B cell (primary cell): ENCODE measurements around the gene PLCL1. TPM values are rescaled to one million over a fixed set of nuclear protein-coding genes. Genes with fewer than 3 reads are reported as not detected.

Experiments used
- ATAC-seq: fragments of 200-7000 bp; cut with Tn5 transposase; one replicate; pipeline ENCODE4 v1.10.0; 2021; ENCODE audit warnings: low read depth, mild to moderate bottlenecking, moderate number of reproducible peaks, moderate library complexity
- CTCF ChIA-PET: fragments of 350-600 bp; sonication (Branson Sonifier 250); formaldehyde crosslinking; loops from one replicate; lab custom pipeline; 2021; ENCODE audit warnings: antibody characterized with exemption, inconsistent platforms; lab: Charles Lee
- POLR2A ChIA-PET: fragments of 350-600 bp; sonication (Branson Sonifier 250); formaldehyde crosslinking; loops from one replicate; lab custom pipeline; 2021; ENCODE audit warnings: antibody characterized with exemption; lab: Charles Lee
- DNase-seq: peaks from one replicate; pipeline ENCODE4 v3.0.0; 2013
- H2AFZ ChIP-seq: 2 replicates; pipeline ENCODE4 v1.6.1; 2012; ENCODE audit warnings: mild to moderate bottlenecking, low read depth, low read length; ENCODE audit not compliant: insufficient read depth, poor library complexity, severe bottlenecking
- H3K27ac ChIP-seq, 2 donors: 1 replicate in 1 of 2; 2 replicates in 1 of 2; pipeline ENCODE4 v1.5.1; 2012 to 2013; ENCODE audit warnings: low read length in 2 of 2, mild to moderate bottlenecking in 2 of 2, moderate library complexity in 1 of 2
- H3K27me3 ChIP-seq, 4 experiments: fragments of 200-600 bp in 1 of 4; sonication (generic) in 1 of 4; replicated peaks in 1 of 4; 1 replicate in 2 of 4; 2 replicates in 2 of 4; pipeline versions ENCODE4 v1.6.1 to v1.7.0; 2013 to 2016; ENCODE audit warnings: low read length in 3 of 4, mild to moderate bottlenecking in 2 of 4, mixed read lengths in 1 of 4, moderate library complexity in 1 of 4; ENCODE audit not compliant: insufficient read depth in 4 of 4, control insufficient read depth in 3 of 4; ENCODE audit errors: control extremely low read depth in 1 of 4
- H3K36me3 ChIP-seq, 2 experiments: replicated peaks in 1 of 2; 1 replicate in 1 of 2; 2 replicates in 1 of 2; pipeline versions ENCODE4 v1.6.1 to v1.7.1; 2013; ENCODE audit warnings: low read length in 1 of 2; ENCODE audit not compliant: insufficient read depth in 2 of 2, control insufficient read depth in 1 of 2; ENCODE audit errors: control extremely low read depth in 1 of 2, extremely low read depth in 1 of 2
- H3K4me1 ChIP-seq, 2 donors: fragments of 200-600 bp in 1 of 2; sonication (generic) in 1 of 2; 1 replicate in 1 of 2; 2 replicates in 1 of 2; pipeline versions ENCODE4 v1.5.1 to v1.6.1; 2013 to 2017; ENCODE audit warnings: low read length in 2 of 2; ENCODE audit not compliant: control insufficient read depth in 2 of 2, insufficient read depth in 2 of 2
- H3K4me2 ChIP-seq: replicated peaks from 2 replicates; pipeline ENCODE3; 2012; ENCODE audit warnings: mild to moderate bottlenecking, low read depth, low read length; ENCODE audit not compliant: poor library complexity, severe bottlenecking
- H3K4me3 ChIP-seq, 5 experiments: fragments of 200-600 bp in 1 of 5; sonication (generic) in 1 of 5; 1 replicate in 3 of 5; 2 replicates in 2 of 5; pipeline versions ENCODE4 v1.5.1 to v1.7.0; 2011 to 2016; ENCODE audit warnings: low read length in 4 of 5, mild to moderate bottlenecking in 4 of 5, low read depth in 2 of 5, control low read depth in 1 of 5, moderate library complexity in 1 of 5; ENCODE audit not compliant: insufficient read depth in 1 of 5; ENCODE audit errors: control extremely low read depth in 1 of 5, extremely low read depth in 1 of 5
- H3K79me2 ChIP-seq: fragments of 200-600 bp; sonication (generic); one replicate; pipeline ENCODE4 v1.6.0; 2016; ENCODE audit warnings: low read length; ENCODE audit not compliant: control insufficient read depth, insufficient read depth
- H3K9ac ChIP-seq: fragments of 200-600 bp; sonication (generic); 2 replicates; pipeline ENCODE4 v1.6.1; 2017; ENCODE audit warnings: mild to moderate bottlenecking, low read length, moderate library complexity
- H3K9me3 ChIP-seq, 3 donors: one replicate each; pipeline versions ENCODE4 v1.6.1 to v1.7.1; 2013; ENCODE audit warnings: low read length in 2 of 3; ENCODE audit not compliant: control insufficient read depth in 2 of 3, insufficient read depth in 1 of 3; ENCODE audit errors: control extremely low read depth in 1 of 3
- H4K20me1 ChIP-seq: 2 replicates; pipeline ENCODE4 v1.6.0; 2012; ENCODE audit warnings: mild to moderate bottlenecking, low read length; ENCODE audit not compliant: insufficient read depth, control insufficient read depth, poor library complexity, severe bottlenecking
- H3K27ac Mint-ChIP-seq: one replicate; pipeline ENCODE4 v1.8.0; 2021; ENCODE audit warnings: mixed read lengths
- H3K27me3 Mint-ChIP-seq: one replicate; pipeline ENCODE4 v1.8.0; 2021; ENCODE audit warnings: mixed read lengths
- H3K4me1 Mint-ChIP-seq: one replicate; pipeline ENCODE4 v1.8.0; 2021; ENCODE audit warnings: mixed read lengths
- H3K4me3 Mint-ChIP-seq: one replicate; pipeline ENCODE4 v1.8.0; 2021; ENCODE audit warnings: mixed read lengths
- H3K9me3 Mint-ChIP-seq: one replicate; pipeline ENCODE4 v1.8.0; 2022; ENCODE audit warnings: mixed read lengths; ENCODE audit not compliant: insufficient read depth
- EZH2 ChIP-seq: IDR thresholded peaks from 2 replicates; pipeline ENCODE4 v1.6.1; 2012; ENCODE audit warnings: borderline replicate concordance, low read depth, mild to moderate bottlenecking, moderate library complexity, low read length; ENCODE audit not compliant: insufficient read depth, poor library complexity, severe bottlenecking
- WGBS: methylation state at CpG from one replicate; pipeline ENCODE4 v1.1.5; 2013; ENCODE audit warnings: missing lambda C conversion rate; ENCODE audit not compliant: insufficient coverage; 5-methylcytosine and 5-hydroxymethylcytosine counted together
- intact Hi-C: fragments of 100-400 bp; cut with micrococcal nuclease; formaldehyde crosslinking; loops from one replicate; pipeline ENCODE4 v1.10.0; 2022
- polyA plus RNA-seq: library from polyadenylated mRNA; depleted of rRNA; stranded (reverse); fragments of >200 nt; gene quantifications from 2 replicates; pipeline ENCODE4 v1.2.3, GENCODE V29; 2012
- total RNA-seq, 2 donors: library from RNA; stranded (reverse); fragments of 120-200 nt in 1 of 2; gene quantifications; 1 replicate in 1 of 2; 2 replicates in 1 of 2; pipeline versions ENCODE4 v1.2.3 to v1.2.4, GENCODE V29; 2013 to 2022
- TF ChIP-seq, protein P1 (sequence below): fragments of 200-600 bp; IDR thresholded peaks from one replicate; pipeline ENCODE4 v1.8.0; 2022; ENCODE audit warnings: antibody characterized with exemption, mild to moderate bottlenecking

PLCL1 gene
- total and polyA plus RNA-seq, 2 donors (not counting 1 experiment from before 2014, with no cell fraction given), result 0.07 to 0.25 TPM

- H3K4me2 ChIP-seq, result no peak overlapping the region
- intact Hi-C loops, result no loop called here
- no peak overlapping the region for H3K27ac ChIP-seq
- no peak overlapping the region for H2AFZ ChIP-seq
- H3K27me3 ChIP-seq, result no peaks in the 10 kb centered on the region
- no CpG with 5 or more reads among the region's 1 CpG for WGBS
- ATAC-seq (no peak), DNase-seq (no peak)
- H3K9ac ChIP-seq, result no peak overlapping the region
- H3K36me3 ChIP-seq, result no peaks in the 10 kb centered on the region
- no peaks in the 10 kb centered on the region for H3K79me2 ChIP-seq
- H3K4me3 ChIP-seq, result no peak overlapping the region
- Mint-ChIP-seq H3K27me3 (peaks cover 11% of the 10 kb centered on the region), H3K4me1 (no peaks in the 10 kb centered on the region), H3K27ac (no peak overlapping the region), H3K4me3 (no peak overlapping the region), H3K9me3 (no peaks in the 10 kb centered on the region)
- no peaks in the 10 kb centered on the region for H4K20me1 ChIP-seq
- ChIA-PET CTCF (no interaction called here), POLR2A (no interaction called here)
- no peaks in the 10 kb centered on the region for H3K4me1 ChIP-seq
- TF ChIP-seq, protein P1, sequence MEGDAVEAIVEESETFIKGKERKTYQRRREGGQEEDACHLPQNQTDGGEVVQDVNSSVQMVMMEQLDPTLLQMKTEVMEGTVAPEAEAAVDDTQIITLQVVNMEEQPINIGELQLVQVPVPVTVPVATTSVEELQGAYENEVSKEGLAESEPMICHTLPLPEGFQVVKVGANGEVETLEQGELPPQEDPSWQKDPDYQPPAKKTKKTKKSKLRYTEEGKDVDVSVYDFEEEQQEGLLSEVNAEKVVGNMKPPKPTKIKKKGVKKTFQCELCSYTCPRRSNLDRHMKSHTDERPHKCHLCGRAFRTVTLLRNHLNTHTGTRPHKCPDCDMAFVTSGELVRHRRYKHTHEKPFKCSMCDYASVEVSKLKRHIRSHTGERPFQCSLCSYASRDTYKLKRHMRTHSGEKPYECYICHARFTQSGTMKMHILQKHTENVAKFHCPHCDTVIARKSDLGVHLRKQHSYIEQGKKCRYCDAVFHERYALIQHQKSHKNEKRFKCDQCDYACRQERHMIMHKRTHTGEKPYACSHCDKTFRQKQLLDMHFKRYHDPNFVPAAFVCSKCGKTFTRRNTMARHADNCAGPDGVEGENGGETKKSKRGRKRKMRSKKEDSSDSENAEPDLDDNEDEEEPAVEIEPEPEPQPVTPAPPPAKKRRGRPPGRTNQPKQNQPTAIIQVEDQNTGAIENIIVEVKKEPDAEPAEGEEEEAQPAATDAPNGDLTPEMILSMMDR, result no peak
- TF ChIP-seq EZH2, result no peak
- no peaks in the 10 kb centered on the region for H3K9me3 ChIP-seq
Observed at GRCh38 chr2:197875763-197876162, 71.4 kb downstream of the PLCL1 start.

DNA sequence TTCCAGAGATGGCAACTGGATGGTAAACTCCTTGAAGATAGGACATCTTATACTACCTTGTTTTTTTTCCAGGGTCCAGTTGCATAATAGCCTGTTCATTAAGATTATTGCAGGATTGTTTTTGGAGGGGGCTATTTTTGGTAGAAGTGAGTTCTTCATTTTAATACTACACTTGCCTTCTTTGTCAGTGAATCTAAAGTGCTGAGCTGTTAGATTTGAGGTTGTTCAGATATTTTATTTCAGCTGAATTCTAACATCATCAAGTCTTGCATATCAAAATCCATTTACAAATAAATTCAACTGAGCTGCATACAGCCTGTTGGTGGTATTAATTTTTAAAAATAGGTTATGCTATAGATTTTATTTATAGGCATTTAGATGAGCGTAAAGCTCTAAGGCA is 72.1 kb downstream of the PLCL1 start:
- no CpG with 5 or more reads among the region's 1 CpG for WGBS
- POLR2A ChIA-PET, result no interaction called here
- Histone ChIP-seq H3K4me1 (no peaks in the 10 kb centered on the region), H3K4me3 (no peak overlapping the region), H3K27ac (no peak overlapping the region), H3K4me2 (no peak overlapping the region), H3K36me3 (no peaks in the 10 kb centered on the region), H4K20me1 (no peaks in the 10 kb centered on the region), H3K9me3 (no peaks in the 10 kb centered on the region), H3K27me3 (peaks cover 0 to 4% (median 0%) of the 10 kb centered on the region in 4 experiments), H3K79me2 (no peaks in the 10 kb centered on the region), H2AFZ (no peak overlapping the region), H3K9ac (no peak overlapping the region)
- no peak for ATAC-seq
- no peaks in the 10 kb centered on the region for H3K9me3 Mint-ChIP-seq
- TF ChIP-seq, protein P1, result no peak
- no peaks in the 10 kb centered on the region for H3K4me1 Mint-ChIP-seq
- H3K27me3 Mint-ChIP-seq, result peaks cover 11% of the 10 kb centered on the region
- CTCF ChIA-PET, result no interaction called here
- intact Hi-C loops, result no loop called here
- DNase-seq, result no peak
- no peak overlapping the region for H3K27ac Mint-ChIP-seq
- no peak overlapping the region for H3K4me3 Mint-ChIP-seq
